Astrocyte (in vitro differentiated cells and primary cell): ENCODE measurements around the gene ARSA. TPM values are rescaled to one million over a fixed set of nuclear protein-coding genes. Genes with fewer than 3 reads are reported as not detected.

Experiments used
- DNase-seq: peaks from one replicate; pipeline ENCODE4 v3.0.0-alpha.2; 2010; ENCODE audit warnings: low read depth
- FAIRE-seq: peaks from 2 replicates; lab custom pipeline; 2011; peaks lifted over from hg19 to GRCh38; lab: Jason Lieb, UNC
- H2AFZ ChIP-seq: 2 replicates; pipeline ENCODE4 v1.6.0; 2012; ENCODE audit warnings: low read depth, low read length, inconsistent platforms
- H3K27ac ChIP-seq: 2 replicates; pipeline ENCODE4 v1.5.1; 2011; ENCODE audit warnings: low read depth, low read length, inconsistent platforms
- H3K27me3 ChIP-seq: 2 replicates; pipeline ENCODE4 v1.6.0; 2011; ENCODE audit warnings: low read length, inconsistent platforms; ENCODE audit not compliant: insufficient read depth
- H3K36me3 ChIP-seq: 2 replicates; pipeline ENCODE4 v1.5.1; 2011; ENCODE audit warnings: low read length, inconsistent platforms; ENCODE audit not compliant: insufficient read depth
- H3K4me1 ChIP-seq: 2 replicates; pipeline ENCODE4 v1.5.1; 2011; ENCODE audit warnings: low read length, inconsistent platforms; ENCODE audit not compliant: insufficient read depth
- H3K4me2 ChIP-seq: 2 replicates; pipeline ENCODE4 v1.6.0; 2012; ENCODE audit warnings: low read length, inconsistent platforms
- H3K4me3 ChIP-seq: 2 replicates; pipeline ENCODE4 v1.5.1; 2011; ENCODE audit warnings: low read depth, mild to moderate bottlenecking, low read length, inconsistent platforms; ENCODE audit not compliant: insufficient read depth
- H3K79me2 ChIP-seq: 2 replicates; pipeline ENCODE4 v1.6.0; 2012; ENCODE audit warnings: mild to moderate bottlenecking, low read length, inconsistent platforms; ENCODE audit not compliant: insufficient read depth
- H3K9ac ChIP-seq: 2 replicates; pipeline ENCODE4 v1.6.0; 2012; ENCODE audit warnings: mild to moderate bottlenecking, low read length, inconsistent platforms
- H3K9me3 ChIP-seq: 2 replicates; pipeline ENCODE4 v1.5.1; 2012; ENCODE audit warnings: low read depth, mild to moderate bottlenecking, low read length, inconsistent platforms; ENCODE audit not compliant: insufficient read depth
- H4K20me1 ChIP-seq: 2 replicates; pipeline ENCODE4 v1.6.0; 2012; ENCODE audit warnings: low read length, inconsistent platforms; ENCODE audit not compliant: insufficient read depth
- H3K27ac Mint-ChIP-seq: one replicate; pipeline ENCODE4 v1.8.0; 2021; ENCODE audit warnings: mild to moderate bottlenecking, mixed read lengths; ENCODE audit not compliant: unreplicated experiment
- H3K27me3 Mint-ChIP-seq: one replicate; pipeline ENCODE4 v1.8.0; 2021; ENCODE audit warnings: low read depth, mixed read lengths; ENCODE audit not compliant: unreplicated experiment
- H3K36me3 Mint-ChIP-seq: one replicate; pipeline ENCODE4 v1.8.0; 2021; ENCODE audit warnings: low read depth, mixed read lengths; ENCODE audit not compliant: unreplicated experiment
- H3K4me1 Mint-ChIP-seq: one replicate; pipeline ENCODE4 v1.8.0; 2021; ENCODE audit warnings: low read depth, mixed read lengths; ENCODE audit not compliant: unreplicated experiment
- H3K4me3 Mint-ChIP-seq: one replicate; pipeline ENCODE4 v1.8.0; 2021; ENCODE audit warnings: mild to moderate bottlenecking, moderate library complexity, mixed read lengths; ENCODE audit not compliant: unreplicated experiment
- H3K9me3 Mint-ChIP-seq: one replicate; pipeline ENCODE4 v1.8.0; 2021; ENCODE audit warnings: mild to moderate bottlenecking, mixed read lengths; ENCODE audit not compliant: unreplicated experiment
- EZH2 ChIP-seq: IDR thresholded peaks from 2 replicates; pipeline ENCODE4 v1.6.1; 2012; ENCODE audit warnings: mild to moderate bottlenecking, low read length, inconsistent platforms; ENCODE audit not compliant: insufficient read depth
- total RNA-seq: library from RNA; stranded (reverse); gene quantifications from 2 replicates; pipeline ENCODE4 v1.2.1, GENCODE V29; 2021
- TF ChIP-seq, protein P1 (sequence below): IDR thresholded peaks from 2 replicates; pipeline ENCODE4 v1.5.1; 2011; ENCODE audit warnings: low read depth, mild to moderate bottlenecking, inconsistent platforms, low read length, moderate library complexity; ENCODE audit not compliant: insufficient read depth

The ARSA gene
- total RNA-seq, 1 donor from 2014 or later, result 25.5 TPM

DNA sequence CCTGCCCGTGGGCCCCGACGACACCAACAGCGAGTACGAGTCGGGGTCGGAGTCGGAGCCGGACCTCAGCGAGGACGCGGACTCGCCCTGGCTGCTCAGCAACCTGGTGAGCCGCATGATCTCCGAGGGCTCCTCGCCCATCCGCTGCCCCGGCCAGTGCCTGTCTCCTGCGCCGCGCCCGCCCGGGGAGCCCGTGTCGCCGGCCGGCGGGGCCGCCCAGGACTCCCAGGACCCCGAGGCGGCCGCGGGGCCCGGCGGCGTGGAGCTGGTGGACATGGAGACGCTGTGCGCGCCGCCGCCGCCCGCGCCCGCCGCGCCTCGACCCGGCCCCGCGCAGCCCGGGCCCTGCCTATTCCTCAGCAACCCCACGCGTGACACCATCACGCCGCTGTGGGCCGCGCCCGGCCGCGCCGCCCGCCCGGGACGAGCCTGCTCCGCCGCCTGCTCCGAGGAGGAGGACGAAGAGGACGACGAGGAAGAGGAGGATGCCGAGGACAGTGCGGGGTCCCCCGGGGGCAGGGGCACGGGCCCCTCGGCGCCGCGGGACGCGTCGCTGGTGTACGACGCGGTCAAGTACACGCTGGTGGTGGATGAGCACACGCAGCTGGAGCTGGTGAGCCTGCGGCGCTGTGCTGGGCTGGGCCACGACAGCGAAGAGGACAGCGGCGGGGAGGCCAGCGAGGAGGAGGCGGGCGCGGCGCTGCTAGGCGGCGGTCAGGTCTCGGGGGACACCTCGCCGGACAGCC, 23.5 kb downstream of the ARSA start:
- FAIRE-seq, result no peak
- no peaks in the 10 kb centered on the region for H3K36me3 ChIP-seq
- Mint-ChIP-seq H3K4me3 (no peak overlapping the region), H3K36me3 (peaks cover 7% of the 10 kb centered on the region), H3K9me3 (peaks cover 2% of the 10 kb centered on the region), H3K27ac (no peak overlapping the region), H3K4me1 (peaks cover 8% of the 10 kb centered on the region), H3K27me3 (peaks cover 58% of the 10 kb centered on the region)
- H3K9me3 ChIP-seq, result no peaks in the 10 kb centered on the region
- TF ChIP-seq, protein P1, sequence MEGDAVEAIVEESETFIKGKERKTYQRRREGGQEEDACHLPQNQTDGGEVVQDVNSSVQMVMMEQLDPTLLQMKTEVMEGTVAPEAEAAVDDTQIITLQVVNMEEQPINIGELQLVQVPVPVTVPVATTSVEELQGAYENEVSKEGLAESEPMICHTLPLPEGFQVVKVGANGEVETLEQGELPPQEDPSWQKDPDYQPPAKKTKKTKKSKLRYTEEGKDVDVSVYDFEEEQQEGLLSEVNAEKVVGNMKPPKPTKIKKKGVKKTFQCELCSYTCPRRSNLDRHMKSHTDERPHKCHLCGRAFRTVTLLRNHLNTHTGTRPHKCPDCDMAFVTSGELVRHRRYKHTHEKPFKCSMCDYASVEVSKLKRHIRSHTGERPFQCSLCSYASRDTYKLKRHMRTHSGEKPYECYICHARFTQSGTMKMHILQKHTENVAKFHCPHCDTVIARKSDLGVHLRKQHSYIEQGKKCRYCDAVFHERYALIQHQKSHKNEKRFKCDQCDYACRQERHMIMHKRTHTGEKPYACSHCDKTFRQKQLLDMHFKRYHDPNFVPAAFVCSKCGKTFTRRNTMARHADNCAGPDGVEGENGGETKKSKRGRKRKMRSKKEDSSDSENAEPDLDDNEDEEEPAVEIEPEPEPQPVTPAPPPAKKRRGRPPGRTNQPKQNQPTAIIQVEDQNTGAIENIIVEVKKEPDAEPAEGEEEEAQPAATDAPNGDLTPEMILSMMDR, result no peak
- no peak for TF ChIP-seq EZH2
- no peaks in the 10 kb centered on the region for H3K4me1 ChIP-seq
- DNase-seq, result no peak
- H3K79me2 ChIP-seq, result no peaks in the 10 kb centered on the region
- H3K4me3 ChIP-seq, result no peak overlapping the region
- no peak overlapping the region for H2AFZ ChIP-seq
- peaks cover 26% of the 10 kb centered on the region for H3K27me3 ChIP-seq
- H3K9ac ChIP-seq, result no peak overlapping the region
- no peaks in the 10 kb centered on the region for H4K20me1 ChIP-seq
- no peak overlapping the region for H3K4me2 ChIP-seq
- H3K27ac ChIP-seq, result no peak overlapping the region

DNA sequence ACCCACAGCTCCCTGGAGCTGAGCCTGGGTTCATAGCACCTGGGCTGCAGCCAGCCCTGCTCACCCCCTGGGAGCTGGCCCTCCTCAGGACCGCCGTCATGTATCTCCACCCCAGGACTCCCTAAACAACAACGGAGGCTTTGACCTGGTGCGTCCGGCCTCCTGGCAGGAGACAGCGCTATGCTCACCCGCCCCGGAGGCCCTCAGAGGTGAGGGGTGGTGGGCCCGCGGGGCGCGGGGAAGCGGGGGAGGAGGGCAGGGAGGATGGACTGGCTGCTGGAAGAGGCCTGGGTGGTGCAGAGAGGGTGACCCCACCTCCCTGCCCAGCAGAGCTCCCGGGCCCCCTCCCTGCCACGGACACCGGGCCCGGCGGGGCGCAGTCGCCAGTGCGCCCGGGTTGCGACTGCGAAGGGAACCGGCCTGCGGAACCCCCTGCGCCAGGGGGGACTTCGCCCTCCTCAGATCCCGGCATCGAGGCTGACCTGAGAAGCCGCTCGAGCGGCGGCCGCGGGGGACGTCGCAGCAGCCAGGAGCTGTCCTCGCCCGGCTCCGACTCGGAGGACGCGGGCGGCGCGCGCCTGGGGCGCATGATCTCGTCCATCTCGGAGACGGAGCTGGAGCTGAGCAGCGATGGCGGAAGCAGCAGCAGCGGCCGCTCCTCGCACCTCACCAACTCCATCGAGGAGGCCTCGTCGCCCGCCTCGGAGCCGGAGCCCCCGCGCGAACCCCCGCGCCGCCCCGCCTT, 24.3 kb downstream of the ARSA start:
- Mint-ChIP-seq H3K36me3 (peaks cover 7% of the 10 kb centered on the region), H3K27ac (no peak overlapping the region), H3K27me3 (peaks cover 54% of the 10 kb centered on the region), H3K4me3 (no peak overlapping the region), H3K9me3 (peaks cover 2% of the 10 kb centered on the region), H3K4me1 (peaks cover 8% of the 10 kb centered on the region)
- DNase-seq, result no peak
- no peaks in the 10 kb centered on the region for H3K36me3 ChIP-seq
- H3K4me2 ChIP-seq, result no peak overlapping the region
- H3K79me2 ChIP-seq, result no peaks in the 10 kb centered on the region
- no peak overlapping the region for H3K4me3 ChIP-seq
- TF ChIP-seq, protein P1, result no peak
- TF ChIP-seq EZH2, result no peak
- H4K20me1 ChIP-seq, result no peaks in the 10 kb centered on the region
- no peak overlapping the region for H3K27ac ChIP-seq
- no peak for FAIRE-seq
- H3K4me1 ChIP-seq, result no peaks in the 10 kb centered on the region
- H3K27me3 ChIP-seq, result peaks cover 22% of the 10 kb centered on the region
- no peak overlapping the region for H2AFZ ChIP-seq
- H3K9me3 ChIP-seq, result no peaks in the 10 kb centered on the region
- no peak overlapping the region for H3K9ac ChIP-seq

DNA sequence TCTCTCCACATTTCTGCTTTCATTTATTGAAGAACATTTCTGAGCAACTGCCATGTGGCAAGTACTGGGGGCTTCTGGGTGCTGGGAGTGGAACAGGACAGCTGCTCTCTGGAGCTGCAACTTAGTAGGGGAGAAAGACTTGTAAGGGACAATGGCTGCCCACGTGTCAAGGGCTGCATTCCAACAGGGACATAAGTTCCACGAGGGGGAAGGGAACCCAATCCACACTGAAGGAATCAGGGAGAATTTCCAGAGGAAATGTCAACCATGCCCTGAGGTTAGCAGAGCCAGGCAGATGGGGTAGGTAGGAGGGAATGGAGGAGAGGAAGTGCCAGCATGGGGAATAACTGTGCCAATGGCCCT, 25.6 kb downstream of the ARSA start:
- Mint-ChIP-seq H3K4me3 (peak overlapping the region; percentile 75), H3K27me3 (peaks cover 51% of the 10 kb centered on the region), H3K36me3 (peaks cover 14% of the 10 kb centered on the region), H3K4me1 (peaks cover 8% of the 10 kb centered on the region), H3K27ac (peak overlapping the region; percentile 31), H3K9me3 (peaks cover 2% of the 10 kb centered on the region)
- Histone ChIP-seq H3K9me3 (no peaks in the 10 kb centered on the region), H3K4me3 (no peak overlapping the region), H3K4me1 (no peaks in the 10 kb centered on the region), H4K20me1 (no peaks in the 10 kb centered on the region), H2AFZ (no peak overlapping the region), H3K27me3 (peaks cover 18% of the 10 kb centered on the region), H3K79me2 (no peaks in the 10 kb centered on the region), H3K9ac (no peak overlapping the region), H3K4me2 (no peak overlapping the region), H3K27ac (no peak overlapping the region), H3K36me3 (no peaks in the 10 kb centered on the region)
- FAIRE-seq (no peak), DNase-seq (no peak)
- no peak for TF ChIP-seq EZH2
- TF ChIP-seq, protein P1, result no peak
